ENCODE data around the gene STXBP1.

GRCh38 chr9:127628758-127629467 is 16.8 kb downstream of the STXBP1 start:
- TF ChIP-seq, protein P1, sequence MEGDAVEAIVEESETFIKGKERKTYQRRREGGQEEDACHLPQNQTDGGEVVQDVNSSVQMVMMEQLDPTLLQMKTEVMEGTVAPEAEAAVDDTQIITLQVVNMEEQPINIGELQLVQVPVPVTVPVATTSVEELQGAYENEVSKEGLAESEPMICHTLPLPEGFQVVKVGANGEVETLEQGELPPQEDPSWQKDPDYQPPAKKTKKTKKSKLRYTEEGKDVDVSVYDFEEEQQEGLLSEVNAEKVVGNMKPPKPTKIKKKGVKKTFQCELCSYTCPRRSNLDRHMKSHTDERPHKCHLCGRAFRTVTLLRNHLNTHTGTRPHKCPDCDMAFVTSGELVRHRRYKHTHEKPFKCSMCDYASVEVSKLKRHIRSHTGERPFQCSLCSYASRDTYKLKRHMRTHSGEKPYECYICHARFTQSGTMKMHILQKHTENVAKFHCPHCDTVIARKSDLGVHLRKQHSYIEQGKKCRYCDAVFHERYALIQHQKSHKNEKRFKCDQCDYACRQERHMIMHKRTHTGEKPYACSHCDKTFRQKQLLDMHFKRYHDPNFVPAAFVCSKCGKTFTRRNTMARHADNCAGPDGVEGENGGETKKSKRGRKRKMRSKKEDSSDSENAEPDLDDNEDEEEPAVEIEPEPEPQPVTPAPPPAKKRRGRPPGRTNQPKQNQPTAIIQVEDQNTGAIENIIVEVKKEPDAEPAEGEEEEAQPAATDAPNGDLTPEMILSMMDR (IDR thresholded peaks at IDR 0.05; ENCODE audit: low read depth, low read length, poor library complexity, severe bottlenecking), result no peak
- TF ChIP-seq EZH2phosphoT487 (IDR thresholded peaks at IDR 0.05; ENCODE audit: borderline replicate concordance, low read length), result no peak
